HG03196 (cell line): ENCODE measurements around the gene ENPEP.
"Not testable (repeated sequence)": the region's sequence is repeated elsewhere in the genome, so short reads cannot be mapped to it uniquely, and the experiment has no call there.

Experiments used
- ATAC-seq: cut with Tn5 transposase; IDR thresholded peaks from one replicate; pipeline ENCODE4 v1.9.1; 2021; ENCODE audit not compliant: unreplicated experiment

Gene ENPEP

DNA sequence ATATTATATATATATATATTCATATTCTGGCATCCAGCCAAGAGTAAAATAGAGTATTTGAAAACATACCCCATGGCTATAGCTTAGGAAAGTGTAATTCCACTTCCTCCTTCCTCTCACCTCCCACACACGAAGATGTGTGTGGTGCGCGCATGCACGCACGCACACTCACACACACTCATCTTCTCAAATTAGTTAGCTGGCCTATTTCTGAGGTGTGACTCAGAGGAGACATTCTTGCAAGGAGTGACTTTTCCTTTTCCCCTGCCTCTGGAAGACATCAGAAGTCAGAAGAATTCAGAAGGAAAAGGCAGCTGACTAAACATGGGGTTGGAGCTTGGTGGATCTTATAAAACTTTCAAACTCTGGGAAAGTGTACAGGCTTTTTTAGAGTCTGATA lies 8.8 kb downstream of the ENPEP start:
- ATAC-seq, result no peak

DNA sequence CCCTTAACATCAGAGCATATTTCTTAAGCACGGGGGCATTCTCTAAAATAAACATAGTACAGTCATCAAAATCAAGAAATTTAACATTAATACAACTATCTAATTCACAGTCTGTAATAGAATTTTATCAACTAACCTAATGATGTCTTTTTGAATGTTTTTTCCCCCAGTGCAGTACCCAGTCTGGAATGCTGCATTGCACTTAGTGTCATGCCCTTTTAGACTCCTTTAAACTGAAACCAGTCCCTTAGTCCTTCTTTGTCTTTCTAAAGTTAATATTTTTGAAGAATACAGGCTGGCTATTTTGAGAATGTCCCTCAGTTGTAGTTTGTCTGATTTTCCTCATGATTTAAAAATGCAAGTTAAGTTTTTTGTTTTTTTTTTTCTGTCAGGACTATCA lies 9.5 kb downstream of the ENPEP start:
- no peak for ATAC-seq

DNA sequence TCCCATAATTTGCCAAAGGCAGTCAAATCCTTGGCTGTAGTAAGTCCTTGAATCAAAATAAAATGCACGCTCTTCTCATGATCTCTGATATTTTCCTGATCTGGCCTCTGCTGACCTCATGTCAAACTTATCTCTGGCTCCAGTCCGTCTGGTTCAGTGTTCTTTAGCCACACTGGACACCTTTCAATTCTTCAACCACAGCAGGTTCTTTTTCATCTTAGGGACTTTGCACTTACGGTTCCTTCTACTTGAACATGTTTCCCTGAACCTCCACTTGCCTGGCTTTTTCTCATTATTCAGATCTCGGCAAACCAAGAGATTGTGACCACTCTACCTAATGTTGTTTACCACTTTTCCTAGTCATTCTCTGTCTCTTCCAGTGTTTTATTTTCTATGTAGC lies 10.3 kb downstream of the ENPEP start:
- no peak for ATAC-seq

DNA sequence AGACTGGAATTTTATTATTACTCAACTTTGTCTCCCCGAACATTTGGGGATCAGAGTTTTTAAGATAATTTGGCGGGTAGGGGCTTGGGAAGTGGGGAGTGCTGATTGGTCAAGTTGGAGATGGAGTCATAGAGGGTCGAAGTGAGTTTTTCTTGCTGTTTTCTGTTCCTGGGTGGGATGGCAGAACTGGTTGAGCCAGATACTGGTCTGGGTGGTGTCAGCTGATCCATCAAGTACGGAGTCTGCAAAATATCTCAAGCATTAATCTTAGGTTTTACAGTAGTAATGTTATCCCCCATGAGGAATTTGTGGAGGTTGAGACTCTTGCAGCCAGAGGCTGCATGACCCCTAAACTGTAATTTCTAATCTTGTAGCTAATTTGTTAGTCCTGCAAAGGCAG lies 10.9 kb downstream of the ENPEP start:
- ATAC-seq, result not testable (repeated sequence)

- ATAC-seq, result peak; percentile 34
Measured at GRCh38 chr4:110487873-110488272, 11.9 kb downstream of the ENPEP start.

DNA sequence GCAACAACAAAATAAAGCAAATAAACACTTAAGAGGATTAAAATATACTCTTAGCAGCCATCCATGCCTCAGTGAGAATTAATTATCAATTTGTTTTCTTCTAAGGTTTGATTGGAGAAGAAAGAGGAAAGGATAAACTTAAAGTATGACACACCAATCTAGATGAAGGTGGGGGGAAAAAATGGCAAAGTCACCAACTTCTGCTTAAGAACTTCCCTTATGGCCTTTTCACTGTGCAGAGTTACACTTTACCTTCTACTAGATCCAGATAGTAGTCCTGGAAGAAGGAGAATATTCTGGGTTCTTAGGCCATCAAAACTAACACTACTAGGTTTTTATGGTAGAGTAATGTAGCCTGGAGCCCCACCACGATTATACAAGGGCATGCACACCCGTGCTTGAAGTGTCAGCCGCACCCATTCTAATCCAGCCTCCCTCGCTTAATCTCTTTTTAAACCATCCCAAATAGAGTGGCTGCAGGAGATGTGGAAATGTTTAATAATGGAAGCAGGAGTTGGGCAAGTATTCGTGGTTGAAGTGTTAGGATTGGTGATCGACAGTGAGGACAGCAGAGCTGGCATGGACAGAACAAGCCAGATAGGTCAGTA lies 14.1 kb downstream of the ENPEP start:
- ATAC-seq, result no peak

GRCh38 chr4:110492522-110492921 lies 16.6 kb downstream of the ENPEP start:
- ATAC-seq, result no peak

DNA sequence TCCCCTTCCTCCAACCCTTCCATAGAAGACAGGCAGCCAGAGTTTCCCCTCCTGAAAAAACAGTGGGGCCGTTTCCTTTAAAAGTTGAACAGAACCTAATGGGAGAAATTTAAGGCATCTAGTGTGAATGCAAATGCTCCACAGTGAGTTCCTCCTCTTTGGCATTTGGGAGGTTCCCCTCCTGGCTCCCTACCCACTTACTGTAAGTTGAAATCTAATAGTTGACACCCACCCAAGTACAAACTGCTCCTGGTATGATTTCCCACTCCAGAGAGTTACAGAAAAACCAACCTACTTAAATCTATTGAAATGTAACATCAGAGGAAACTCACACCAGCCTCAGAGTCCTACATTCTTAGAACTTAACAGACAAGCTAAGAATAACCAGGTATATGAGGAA lies 17.6 kb downstream of the ENPEP start:
- ATAC-seq, result no peak

GRCh38 chr4:110498420-110498819 lies 22.5 kb downstream of the ENPEP start:
- ATAC-seq, result no peak

DNA sequence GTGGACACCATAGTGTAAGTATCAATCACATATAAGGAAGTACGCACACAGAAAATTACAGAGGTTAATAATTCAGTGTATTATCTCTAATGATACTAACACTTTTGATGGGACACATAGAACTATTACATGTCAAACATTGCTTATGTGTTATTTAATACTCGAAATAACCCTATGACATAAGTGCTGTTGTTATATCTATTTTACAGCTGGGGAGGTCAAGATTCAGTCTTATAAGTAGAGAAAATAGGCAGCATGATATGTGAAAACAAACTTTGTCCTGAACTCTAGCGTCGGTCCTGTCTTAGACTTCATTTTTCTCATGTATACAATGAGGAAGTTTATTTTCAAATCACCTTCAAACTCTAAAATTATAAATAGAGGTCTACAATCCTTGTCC lies 23.2 kb downstream of the ENPEP start:
- ATAC-seq, result no peak

GRCh38 chr4:110501826-110502225 lies 25.9 kb downstream of the ENPEP start:
- no peak for ATAC-seq

DNA sequence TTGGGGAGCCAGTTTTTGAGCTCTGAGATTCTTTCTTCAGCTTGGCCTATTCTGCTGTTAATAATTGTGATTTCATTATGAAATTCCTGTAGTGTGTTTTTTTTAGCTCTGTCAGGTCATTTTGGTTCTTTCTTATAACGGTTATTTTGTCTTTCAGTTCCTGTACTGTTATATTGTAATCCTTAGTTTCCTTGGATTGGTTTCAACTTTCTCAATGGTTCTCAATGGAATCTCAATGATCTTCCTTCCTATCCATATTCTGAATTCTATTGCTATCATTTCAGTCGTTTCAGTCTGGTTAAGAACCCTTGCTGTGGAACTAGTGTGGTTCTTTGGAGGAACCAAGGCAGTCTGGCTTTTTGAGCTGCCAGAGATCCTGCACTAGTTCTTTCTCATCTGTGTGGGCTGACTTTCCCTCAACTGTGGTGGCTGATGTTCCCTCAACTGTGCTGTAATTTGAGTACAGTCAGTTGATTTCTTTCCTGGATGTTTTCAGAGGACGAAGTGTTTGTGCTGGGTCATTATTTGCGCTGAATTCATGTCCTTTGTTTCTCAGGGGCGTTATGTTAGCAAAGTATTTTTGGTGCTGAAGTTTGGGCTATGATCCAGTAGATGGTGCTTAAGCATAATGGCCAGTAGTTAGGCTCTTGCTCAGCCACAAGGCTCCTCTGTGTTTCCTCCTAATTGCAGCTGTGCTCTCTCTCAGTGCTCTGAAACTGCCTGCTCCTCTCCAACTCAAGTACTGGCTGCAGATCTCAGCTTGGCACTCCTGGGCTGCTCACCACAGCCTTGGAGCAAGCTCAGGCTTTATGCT lies 27.5 kb downstream of the ENPEP start:
- no peak for ATAC-seq

DNA sequence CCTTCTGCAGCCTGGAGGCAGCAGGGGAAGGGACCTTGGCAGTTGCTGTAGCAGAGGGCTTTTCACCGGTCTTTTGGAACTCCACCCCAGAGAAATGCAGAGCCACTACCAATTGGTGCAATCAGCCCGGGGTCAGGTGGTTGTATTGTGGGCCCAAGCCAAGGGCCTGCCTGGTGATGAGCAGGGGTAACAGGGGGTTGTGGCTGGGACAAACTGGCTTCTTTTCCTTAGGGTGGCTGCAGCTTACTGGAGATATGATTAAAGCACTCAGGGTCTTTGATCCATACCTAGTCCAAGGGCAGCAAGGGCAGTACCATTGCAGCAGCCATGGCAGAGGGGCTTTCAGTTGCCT lies 28.1 kb downstream of the ENPEP start:
- ATAC-seq, result no peak

DNA sequence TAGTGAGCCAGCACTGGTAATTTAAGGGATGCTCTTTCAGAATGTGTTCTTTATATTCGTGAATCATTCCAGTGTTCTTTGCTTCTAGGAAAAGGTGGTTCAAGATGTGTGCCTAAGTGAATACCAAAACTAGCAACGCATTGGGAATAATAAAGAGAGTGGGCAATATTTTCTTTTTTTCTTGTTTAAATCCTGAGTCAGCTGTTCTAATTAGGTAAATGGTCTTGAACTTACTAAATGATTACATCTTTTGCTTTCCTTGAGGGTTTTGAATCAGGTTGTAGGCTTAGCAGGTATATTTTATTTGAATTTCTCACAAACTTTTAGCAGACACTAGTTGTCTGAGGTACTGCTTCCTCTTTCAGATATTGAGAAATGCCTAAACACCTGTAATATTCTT lies 29.5 kb downstream of the ENPEP start:
- no peak for ATAC-seq

GRCh38 chr4:110508827-110509710 lies 33.1 kb downstream of the ENPEP start:
- ATAC-seq, result no peak

GRCh38 chr4:110510277-110510676 lies 34.3 kb downstream of the ENPEP start:
- ATAC-seq, result no peak

DNA sequence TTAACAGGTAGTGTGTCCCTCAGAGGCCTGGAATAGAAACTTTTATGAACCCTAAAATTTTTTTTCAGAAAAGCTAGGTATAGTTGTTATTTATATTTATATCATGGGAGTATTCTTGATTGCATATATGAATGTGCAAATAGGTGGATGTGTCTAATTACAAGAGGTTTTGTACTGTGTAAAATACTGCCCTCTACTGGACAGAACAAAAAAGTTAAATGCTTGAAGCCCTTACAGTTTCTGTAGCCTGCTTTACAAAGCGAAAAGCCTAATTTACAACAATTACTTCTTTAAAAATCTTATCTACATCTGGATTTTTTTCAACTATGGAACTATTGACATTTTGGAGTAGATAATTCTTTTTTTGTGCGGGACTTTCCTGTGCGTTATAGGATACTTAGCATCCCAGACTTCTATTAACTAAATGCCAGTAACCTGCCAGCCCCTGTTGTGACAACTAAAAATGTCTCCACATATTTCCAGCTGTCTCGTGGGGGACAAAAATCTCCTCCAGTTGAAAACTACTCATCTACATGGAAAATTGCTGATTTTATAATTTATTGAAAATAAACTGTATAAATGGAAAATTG lies 35.1 kb downstream of the ENPEP start:
- ATAC-seq, result no peak

DNA sequence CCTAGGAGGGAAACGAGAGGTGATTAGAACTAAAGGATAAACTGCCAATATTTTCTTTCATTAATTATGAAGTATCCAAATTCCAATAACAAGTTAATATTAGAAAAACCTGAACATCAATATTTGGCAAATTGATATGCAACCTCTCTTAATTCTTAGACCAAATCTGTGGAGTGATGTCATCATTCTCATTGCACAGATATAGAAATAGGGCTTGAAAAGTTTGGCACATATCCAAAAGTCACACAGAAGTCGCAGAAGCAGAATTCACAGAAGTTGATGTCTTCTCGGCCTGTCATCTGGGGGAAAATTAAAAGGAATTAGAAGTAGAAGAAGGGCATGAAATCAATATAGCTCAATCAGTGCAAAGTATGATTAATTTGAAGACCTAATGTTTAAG lies 36.9 kb downstream of the ENPEP start:
- no peak for ATAC-seq

- ATAC-seq, result no peak
Measured at GRCh38 chr4:110514889-110515479, 39.0 kb downstream of the ENPEP start.

DNA sequence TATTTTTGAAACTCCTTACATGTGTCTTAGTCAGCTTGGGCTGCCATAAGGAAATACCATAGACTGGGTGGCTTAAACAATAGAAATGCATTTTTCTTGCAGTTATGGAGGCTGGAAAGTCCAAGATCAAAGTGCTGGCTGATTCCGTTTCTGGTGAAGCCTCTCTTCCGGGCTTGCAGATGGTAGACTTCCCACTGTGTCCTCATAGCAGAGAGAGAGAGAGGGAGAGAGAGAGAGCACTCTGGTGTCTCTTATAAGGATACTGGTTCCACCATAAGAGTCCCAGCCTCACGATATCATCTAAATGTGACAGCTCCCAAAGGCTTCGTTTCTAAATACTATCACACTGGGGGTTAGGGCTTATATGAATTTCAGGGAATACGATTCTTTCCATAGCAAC lies 39.7 kb downstream of the ENPEP start:
- ATAC-seq, result peak; percentile 14
